ENCODE data around the gene CRYAA.
A peak's percentile ranks its signal among the peaks of the same experiment; 100 is the strongest.
"Not testable (repeated sequence)": the region's sequence is repeated elsewhere in the genome, so short reads cannot be mapped to it uniquely, and the experiment has no call there.

Gene CRYAA

DNA sequence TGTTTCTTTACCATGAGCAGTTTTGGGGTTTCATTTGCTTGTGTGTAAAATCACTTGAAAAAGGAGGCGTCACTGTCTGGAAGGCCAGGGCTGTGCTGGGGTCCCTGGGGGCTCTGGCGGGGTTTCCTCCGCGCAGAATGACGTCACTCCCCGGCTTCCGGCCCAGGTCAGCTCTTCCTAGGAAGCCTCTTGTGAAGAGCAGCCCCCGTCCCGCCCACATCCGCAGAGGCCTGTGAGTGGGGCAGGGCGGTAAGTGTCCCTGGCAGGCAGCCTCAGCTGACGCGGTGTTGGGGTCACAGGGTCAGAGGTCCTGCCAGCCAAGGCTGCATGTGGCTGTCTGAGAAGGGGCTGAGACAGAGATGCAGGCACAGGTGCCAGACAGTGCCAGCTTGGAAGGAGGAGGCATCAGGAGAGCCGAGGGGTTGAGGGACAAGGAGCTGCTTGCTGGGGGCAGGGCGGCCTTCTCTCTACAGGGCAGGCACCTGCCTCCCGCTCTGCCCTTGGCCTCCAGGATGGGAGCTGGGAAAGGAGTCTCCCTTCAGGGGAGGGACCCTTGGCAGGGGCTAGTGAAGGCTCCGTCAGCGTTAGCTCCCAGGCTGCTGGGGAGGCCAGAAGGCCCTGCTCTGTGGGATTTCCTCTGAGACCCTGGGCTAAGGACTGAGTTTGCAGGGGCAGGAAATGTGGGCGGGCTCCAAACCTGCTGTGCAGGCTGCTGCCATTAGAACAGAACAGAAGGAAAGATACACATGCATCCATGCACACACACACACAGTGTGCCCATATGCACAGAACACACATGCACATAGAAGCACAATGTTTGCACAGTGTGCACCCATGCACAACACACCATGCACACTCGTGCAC is 8.5 kb downstream of the CRYAA start:
- ATAC-seq = peak; percentile 81

DNA sequence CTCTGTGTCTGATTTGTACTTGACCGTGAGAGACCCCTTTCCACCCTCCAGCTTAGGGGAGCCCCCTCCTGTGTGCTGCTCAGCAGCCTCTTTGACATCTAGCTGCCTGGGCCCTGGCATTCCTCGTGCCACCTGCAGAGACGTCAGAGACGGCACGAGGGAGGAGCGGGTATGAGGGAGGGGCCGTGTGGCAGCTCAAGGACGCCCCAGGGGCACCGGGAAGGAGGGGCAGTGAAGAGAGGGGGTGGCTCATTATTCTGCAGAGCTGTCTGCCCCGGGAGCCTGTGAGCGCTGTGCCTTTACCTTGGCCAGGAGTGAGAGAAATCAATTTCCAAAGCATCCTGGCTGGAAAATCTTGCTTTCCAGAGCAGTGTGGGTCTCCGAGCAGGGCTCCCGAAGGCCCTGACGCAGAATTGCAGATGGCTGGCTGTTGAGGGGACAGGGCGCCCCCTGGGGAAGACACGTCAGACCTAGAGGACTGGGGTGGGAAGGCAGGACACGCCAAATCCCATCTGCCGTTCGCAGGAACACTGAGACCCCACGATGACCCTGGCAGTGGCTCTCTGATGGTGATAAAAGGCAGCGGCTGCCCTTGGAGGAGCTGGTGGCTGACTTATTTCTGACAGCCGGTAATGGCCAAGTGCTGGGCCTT is 9.5 kb downstream of the CRYAA start:
- not testable (repeated sequence) for ATAC-seq

DNA sequence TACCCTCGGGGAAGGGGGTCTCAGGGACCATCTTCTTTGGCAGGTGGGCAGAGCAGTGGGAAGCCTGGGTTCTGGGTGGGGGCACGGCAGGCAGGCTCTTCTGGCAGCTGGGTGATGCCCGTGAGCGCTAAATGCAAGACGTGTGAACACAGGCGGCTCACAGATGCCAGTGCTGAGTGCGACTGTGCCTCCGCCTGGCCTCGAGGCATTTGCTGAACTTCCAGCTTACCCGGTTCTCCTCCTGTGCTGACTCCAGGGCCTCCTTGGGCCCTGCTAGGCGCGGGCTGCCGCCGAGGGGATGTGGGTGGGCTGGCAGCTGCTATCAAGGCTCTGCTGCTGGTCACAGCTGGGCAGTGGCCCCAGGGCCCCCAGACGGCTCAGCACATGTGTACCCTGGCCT is 12.2 kb downstream of the CRYAA start:
- ATAC-seq = not testable (repeated sequence)

DNA sequence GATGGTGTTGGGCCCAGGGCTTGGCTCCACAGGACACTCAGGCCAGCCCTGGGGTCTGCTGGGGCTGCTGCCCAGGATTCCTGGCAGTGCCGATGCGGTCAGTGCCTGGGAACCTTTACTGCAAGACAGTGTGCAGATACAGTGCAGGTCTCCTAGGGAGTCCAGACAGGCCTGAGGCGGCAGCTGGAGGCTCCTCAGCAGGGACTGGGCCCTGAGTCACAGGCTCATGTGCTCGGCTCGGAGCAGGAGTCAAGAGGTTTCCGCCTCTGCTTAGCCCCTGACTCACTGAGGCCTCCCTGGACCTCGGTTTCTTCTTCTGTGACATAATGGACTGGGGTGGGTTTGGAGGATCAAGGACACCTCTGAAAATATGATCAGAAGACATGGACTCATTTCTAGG is 18.5 kb downstream of the CRYAA start:
- ATAC-seq = not testable (repeated sequence)

DNA sequence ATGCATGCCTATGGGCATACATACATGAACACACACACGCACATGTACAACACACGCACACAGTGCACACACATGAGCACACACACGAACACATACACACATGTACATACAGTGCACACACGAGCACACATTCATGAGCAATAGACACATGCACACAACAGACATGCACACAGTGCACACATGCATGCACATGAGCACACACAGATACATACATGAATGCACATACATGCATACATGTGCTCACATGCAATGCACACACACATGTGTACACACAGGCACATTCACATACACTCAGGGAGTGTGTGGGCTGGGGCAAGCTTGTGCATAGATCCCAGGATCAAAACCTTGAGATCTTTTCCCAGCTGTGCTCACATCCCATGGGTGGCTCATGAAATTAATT is 18.9 kb downstream of the CRYAA start:
- ATAC-seq = no peak

DNA sequence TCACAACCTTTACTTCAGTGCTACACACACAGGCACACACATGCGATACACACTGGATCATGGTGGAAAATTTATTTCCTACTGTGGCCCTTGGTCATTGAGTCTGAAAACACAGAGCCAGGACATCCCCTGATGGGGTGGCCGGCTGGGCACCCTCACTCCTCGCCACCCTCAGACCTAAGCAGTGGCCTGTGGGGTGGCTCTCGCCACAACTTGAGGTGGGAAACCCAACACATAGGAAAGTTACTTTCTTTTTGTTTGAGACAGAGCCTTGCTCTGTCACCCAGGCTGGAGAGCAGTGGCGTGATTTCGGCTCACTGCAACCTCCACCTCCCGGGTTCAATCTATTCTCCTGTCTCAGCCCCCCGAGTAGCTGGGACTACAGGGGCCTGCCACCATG is 19.4 kb downstream of the CRYAA start:
- ATAC-seq = no peak

DNA sequence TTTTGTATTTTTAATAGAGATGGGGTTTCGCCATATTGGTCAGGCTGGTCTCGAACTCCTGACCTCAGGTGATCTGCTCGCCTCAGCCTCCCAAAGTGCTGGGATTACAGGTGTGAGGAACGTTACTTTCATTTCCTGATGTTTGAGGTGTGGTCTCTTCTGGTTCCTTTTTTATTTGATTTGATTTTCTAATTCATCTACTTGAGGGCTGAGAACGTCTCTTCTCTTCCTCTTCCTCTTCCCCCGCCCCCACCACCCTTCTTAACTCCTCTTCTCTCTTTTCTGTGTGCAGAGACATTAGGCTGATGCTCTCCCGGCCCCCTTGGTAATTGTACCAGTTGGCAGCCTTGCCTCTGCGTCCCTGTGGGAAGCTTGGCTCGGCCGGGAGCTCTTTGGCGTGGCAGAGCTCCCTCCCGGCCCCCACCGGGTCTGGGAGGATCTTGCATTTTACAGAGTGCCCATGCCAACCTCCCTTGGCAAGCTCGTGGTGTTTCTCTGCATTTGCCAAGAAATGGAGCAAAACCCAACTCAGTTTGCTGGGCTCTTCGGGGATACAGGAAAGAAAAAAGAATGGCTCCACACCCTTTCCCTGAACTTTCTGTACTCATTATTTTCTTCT is 19.9 kb downstream of the CRYAA start:
- no peak for ATAC-seq

DNA sequence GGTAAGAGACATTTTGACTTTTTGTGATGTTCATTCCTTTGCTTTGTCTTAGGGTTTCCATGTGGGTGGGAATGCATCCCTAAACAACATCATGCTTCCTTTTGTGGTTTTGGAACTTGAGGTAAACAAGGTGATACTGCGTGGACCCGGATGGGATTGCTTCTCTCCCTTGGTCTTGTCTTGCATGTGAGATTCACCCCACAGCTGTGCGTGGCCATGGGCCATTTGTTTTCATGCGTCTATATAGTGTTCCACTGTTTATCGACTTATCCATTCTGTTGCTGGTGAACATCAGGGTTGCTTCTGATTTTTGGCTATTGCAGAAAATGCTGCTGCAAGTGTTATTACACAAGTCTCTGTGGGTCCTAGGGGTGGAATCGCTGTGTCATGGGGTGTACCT is 21.1 kb downstream of the CRYAA start:
- no peak for ATAC-seq

DNA sequence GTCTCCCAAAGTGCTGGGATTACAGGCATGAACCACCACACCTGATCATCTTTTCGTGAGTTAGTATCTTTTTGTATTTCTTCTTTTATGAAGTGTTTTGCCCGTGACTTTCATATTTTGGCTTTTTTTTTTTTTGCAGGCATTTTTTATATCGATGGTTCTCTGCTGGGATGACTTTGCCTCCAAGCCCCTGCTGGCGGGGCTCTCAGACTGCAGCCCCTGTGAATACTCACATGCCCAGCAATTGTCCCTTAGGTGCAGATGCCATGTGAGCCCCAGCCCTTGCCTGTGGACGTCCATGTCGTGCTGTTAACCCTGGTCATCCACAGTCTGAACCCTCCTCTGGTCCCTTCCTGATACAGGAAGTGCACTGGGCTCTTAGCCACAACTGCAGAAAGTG is 21.7 kb downstream of the CRYAA start:
- ATAC-seq = no peak

DNA sequence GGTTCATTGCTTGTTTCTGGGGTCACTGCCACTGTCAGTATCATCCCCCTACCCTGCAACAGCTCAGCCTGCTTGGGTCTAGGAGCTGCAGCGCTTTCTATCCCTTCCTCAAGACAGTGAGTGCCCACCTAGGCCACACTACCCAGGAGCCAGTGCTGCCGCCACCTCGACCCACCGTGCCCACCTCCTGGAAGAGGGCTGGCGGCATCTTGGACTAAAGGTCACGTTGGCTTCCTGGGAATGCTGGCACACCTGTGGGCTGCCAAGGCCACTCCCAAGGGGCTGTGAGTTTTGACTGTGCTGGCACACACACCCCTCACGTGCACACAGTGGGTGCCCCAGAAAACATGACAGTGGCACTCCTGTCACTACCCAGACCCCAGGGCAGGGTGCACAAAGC is 22.1 kb downstream of the CRYAA start:
- no peak for ATAC-seq

DNA sequence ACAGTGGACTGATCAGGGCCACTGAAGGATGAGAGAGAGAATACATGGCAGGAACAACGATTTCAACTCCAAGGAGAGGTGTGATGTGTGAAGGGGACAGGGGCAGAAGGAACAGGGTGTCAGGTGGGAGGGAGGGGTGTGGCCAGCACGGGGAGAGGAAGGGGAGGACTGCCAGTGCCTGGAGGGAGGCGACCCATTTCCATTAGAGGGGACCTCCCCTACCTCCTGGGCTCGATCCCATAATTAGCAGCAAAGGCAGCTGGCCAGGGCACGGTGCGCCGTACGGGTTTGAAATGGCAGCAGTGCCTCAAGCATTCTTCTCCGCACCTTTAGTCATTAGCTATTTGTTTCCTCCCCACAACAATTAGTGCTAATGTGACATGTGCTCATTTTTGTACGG is 22.7 kb downstream of the CRYAA start:
- ATAC-seq = no peak

DNA sequence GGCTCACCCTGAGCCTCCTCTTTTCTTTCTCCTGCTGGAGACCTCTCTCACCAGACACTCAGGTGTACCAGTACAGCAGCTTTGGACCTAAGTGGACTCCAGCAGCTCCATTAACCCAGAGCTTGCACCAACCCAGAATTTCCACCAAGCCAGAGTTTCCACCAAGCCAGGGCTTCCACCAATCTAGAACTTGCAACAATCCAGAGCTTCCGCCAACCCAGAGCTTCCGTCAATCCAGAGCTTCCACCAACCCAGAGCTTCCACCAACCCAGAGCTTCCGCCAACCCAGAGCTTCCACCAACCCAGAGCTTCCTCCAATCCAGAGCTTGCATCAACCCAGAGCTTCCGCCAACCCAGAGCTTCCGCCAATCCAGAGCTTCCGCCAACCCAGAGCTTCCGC is 23.2 kb downstream of the CRYAA start:
- ATAC-seq = no peak

DNA sequence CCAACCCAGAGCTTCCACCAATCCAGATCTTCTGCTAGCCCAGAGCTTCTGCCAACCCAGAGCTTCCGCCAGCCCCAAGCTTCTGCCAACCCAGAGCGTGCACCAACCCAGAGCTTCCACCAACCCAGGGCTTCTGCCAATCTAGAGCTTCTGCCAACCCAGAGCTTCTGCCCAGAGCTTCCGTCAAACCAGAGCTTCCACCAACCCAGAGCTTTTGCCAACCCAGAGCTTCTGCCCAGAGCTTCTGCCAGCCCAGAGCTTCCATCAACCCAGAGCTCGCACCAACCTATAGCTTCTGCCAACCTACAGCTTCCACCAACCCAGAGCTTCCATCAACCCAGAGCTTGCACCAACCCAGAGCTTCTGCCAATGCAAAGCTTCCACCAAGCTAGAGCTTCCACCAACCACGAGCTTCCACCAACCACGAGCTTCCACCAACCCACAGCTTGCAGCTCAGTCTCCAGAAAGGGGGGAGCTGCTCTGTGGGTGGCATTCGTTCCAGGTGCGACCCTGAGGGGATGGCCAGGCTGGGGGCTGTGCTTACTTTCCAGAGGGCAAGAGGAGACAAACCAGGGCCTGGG is 23.8 kb downstream of the CRYAA start:
- ATAC-seq = no peak

DNA sequence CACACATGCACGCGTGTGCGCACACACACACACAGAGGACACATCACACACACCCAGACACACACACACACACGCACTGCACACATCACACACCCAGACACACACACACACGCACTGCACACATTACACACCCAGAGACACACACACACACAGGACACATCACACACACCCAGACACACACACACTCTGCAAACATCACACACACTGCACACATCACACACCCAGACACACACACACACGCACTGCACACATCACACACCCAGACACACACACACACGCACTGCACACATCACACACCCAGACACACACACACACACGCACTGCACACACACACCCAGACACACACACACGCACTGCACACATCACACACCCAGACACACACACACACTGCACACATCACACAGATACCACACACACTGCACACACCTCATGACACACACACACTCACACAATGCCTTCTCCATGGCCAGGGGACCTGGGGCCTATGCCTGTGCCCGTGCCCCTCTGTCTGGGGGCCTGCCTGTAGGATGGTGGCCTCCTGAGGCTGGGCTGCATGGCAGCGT is 24.4 kb downstream of the CRYAA start:
- ATAC-seq = no peak

DNA sequence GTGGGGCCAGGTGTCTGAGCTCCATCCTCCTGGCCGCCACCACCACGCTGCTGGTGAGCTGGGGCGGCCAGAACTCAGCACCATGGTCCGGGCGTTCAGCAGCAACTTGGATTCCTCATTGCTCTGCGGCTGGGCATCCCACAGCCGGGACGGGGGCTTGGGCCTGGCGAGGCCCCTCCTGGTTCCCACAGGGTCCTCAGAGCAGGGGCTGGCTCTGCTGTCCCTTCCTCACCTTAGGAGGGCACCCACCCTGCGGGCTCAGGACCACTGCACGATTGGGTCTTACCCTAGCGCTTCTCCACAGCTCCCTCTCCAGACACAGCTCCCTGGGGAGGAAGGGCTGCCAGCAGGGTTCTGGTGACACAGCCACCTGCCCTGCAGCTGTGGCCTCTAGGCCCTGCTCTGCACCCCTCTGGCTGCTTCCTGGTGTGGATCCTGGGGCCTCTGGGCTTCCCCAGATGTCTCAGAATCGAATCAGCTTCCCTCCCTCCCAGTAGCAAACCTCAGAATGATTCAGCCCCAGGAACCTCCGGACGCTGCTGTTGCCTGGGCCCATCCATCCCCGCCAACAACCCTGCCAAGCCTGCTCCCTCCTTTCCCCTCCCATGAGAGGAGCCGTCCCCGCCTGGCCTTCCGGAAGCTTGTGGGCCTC is 25.0 kb downstream of the CRYAA start:
- no peak for ATAC-seq

DNA sequence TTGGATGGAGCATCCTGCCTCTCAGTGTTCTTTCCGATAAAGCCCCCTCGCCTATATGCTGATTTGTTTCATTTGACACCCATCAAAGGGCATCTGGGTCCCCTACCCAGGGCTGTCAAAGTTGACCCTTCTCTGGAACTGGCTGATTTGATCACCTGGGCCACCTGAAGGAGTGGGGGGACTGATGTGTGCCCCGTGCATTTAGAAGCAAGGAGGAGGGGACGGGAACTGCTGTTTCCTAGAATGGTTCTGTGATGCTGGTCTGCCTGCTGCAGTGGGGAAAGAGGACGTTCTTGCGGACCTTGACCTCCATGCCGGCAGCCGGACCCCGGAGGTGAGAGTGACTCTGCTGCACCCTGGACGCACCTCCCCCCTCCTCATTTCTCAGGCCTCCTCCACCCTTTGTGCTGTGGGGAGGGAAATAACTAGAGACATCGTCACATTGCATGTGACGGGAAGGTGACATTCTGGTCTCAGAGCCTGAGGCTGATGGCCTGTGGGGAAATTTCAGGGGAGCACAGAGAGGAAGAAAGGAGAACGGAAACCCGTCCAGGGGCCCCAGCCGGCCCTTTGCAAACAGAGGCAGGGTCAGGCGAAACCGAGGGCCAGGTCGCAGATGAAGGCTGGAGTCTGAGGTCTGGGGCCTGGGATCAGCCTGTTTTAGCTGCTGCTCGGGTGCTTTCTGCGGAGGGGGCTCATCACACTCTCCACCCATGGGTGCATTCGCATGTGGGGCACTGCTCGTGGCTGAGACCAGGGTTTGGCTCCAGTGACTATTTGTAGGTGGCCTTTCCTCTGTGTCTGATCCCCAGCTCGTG is 25.7 kb downstream of the CRYAA start:
- no peak for ATAC-seq

DNA sequence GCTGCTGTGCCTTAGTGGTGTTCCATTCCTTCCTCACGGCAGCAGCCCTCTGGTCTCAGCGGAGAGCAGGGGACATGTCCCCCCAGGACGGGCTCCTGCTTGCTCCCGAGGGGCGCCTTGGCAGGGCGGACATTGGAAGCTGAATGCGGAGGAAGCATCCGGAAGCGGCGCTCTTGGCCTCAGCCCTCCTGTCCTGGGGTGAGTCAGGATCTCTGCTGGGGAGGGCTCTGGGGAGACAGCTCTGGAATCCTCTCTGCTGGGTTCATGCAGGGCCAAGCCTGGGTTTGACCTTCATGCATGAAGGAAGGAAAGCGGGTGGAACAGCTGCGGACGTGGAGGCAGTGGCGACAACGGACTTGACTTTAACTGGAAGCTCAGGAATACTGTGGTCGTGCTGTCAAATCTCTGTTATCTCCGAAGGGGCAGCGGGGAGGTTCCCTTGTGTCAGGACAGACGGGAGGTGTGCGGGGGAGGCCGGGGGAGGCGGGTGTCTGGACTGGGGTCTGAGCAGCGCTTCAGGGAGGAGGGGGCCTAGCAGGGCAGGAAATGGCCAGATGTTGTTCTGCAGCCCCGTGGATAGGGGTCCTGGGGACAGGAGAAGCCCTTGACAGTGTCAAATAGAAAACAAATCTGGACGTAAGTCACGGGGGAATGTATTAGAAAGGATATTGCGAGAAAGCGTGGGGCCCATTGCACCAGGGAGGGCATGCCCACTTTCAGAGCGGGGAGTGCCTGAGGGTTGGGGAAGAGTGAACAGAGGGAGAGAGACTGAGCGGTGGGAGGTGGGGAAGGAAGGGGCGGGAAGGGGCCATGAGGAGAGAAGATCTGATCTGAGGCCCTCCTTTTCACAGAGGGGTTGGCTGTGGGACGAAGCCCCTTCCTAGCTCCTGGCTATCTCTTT is 26.6 kb downstream of the CRYAA start:
- ATAC-seq = no peak

DNA sequence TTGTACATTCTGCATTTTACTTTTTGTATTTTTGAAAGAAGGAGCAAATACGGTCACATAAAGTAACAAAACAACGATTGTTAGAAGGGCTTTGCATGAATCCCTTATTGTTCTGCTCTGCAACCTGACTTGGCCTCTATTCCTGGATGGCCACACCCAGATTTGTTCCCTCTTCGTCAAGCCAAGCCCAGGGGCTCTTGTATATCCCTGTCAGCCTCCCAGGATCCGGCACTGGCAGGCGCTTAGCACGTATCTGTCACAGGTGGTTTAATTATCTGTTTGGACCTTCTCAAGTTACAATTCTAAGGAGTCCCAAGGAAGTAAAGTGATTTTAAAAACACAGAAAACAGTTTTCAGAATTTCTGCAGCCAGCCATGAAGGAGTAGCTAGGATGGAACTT is 28.0 kb downstream of the CRYAA start:
- ATAC-seq = no peak

DNA sequence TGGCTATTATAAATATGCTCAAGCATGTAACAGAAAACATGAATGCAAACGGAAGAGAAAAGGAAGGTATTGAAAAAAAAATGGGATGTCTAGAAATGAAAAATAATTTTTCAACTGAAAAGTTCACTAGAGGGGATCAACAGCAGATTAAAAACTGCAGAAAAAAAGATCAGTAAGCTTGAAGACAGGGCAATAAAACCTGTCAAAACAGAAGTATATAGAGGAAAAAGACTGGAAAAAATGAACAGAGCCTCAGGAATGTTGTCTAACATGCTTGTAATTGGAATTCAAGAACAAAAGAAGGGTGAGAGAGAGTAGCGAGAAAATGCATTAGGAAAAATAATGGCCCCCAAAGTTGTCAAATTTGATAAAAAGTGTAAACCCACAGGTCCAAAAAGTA is 29.6 kb downstream of the CRYAA start:
- ATAC-seq = no peak

DNA sequence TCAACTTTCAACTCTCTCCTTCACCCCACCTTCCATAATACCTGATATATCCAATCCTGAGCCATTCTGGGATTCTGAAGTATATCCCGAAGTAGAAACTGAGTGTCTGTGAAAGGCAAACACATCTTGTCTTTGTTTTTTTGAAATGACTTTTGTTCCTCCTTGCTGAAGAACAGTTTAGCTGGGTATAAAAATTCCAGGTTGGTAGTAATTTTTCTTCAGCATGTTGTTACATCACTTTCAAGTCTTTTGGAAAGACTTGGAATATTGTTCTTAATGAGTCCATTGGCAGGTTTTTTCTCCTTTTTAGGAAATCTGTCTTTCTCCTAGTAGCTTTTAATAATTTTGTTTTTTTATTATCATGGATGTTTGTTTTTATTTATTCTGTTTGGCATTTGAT is 32.7 kb downstream of the CRYAA start:
- no peak for ATAC-seq

DNA sequence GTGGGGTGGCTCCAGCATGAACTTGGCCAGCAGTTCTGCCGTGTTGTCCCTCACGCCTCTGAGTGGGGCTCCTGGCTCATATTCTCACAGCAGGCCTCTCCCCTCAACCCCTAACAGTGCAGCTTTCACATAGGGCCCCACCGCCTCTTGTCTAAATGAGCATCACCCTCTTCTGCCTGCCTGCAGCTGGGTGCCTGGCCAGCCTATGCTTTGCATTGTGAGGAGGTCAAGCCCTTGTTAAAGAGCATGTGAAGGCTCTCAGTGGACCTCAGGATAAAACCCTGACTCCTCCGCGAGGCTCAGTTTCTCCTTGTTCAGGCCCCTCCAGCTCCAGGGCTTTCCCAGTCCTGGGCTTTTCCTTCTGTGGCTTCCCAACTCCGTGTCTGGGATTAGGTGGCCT is 34.8 kb downstream of the CRYAA start:
- no peak for ATAC-seq
